NAMALWA (cell line): ENCODE measurements around the gene PGAP6.
"Not testable (repeated sequence)": the region's sequence is repeated elsewhere in the genome, so short reads cannot be mapped to it uniquely, and the experiment has no call there.

ENCODE experiments used
- DNase-seq: peaks from one replicate; pipeline ENCODE4 v3.0.0-alpha.2; 2015; ENCODE audit warnings: low spot score

The PGAP6 gene

GRCh38 chr16:367333-367903 lies 14.4 kb downstream of the PGAP6 start:
- DNase-seq = no peak

GRCh38 chr16:366476-366875 lies 15.3 kb downstream of the PGAP6 start:
- DNase-seq = no peak

GRCh38 chr16:364595-365491 lies 16.9 kb downstream of the PGAP6 start:
- DNase-seq = no peak

DNA sequence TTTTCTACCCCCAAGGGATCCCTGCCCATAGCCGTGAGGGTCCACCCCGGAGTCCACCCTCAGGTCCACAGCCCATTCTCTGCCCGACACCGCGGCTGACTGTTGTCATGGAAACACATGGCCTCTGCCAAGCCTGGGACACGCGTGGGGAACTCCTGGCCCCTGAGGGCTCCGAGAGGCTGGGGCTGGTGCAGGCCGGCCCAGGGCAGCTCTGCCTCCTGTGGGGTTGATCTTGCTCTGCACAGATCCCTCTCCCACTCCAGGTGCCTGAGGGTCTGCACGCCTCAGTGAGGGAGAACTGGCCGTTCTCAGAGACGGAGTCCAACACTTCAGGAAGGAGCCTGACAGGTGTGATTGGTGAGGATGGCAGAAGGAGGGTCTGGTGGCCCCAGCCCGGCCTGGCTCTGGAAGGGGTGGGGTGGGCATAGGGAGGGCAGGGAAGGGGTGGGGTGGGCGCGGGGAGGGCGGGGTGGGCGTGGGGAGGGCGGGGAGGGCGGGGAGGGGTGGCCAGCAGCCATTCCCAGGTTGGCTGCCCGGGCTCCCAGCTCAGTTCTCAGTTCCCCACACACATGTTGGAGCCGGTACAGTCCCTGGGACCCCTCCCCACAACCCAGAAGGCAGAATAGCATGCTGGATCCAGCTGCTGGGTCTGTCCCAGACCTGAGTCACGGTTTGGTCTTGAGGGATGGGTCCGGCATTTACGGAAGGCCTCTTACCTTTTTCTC lies 17.9 kb downstream of the PGAP6 start:
- DNase-seq = no peak

DNA sequence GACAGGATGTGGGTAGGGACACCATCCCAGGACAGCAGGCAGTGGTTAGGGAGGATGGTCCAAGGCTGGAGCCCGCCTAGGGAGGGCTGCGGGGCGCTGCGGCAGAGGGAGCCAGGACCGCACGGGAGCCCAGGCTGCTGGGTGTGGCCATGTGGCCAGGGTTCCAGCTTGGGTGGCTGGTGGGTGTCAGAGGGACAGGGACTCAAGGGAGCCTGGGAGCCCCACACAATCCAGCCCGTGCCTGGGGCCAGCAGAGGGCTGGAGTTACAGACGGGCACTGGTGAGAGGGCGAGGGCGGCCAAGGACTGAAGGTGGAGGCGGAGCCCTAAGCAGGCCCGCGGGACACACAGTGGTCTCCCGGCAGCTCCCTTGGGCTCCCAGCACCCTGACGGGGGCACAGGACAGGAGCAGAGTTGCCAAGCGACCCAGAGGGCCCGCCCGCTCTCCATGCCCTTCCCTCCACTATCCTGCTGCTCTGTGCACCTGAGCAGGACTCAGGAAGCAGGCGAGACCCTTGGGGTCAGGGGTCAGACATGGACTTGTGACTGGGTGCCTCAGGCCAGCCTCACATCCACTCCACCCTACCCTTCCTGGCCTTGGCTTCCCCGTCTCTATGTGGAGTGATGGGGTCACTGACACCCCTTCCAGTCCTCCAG lies 18.5 kb downstream of the PGAP6 start:
- DNase-seq = no peak

DNA sequence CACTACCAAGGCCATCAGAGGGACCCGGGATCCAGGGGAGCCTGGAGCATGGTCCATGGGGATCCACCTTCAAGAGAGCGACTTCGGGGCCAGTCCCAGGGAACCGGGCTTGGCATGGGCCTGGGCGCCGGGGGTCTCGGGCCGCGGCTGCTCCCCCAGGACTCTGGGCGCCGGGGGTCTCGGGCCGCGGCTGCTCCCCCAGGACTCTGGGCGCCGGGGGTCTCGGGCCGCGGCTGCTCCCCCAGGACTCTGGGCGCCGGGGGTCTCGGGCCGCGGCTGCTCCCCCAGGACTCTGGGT lies 19.1 kb downstream of the PGAP6 start:
- DNase-seq = not testable (repeated sequence)

GRCh38 chr16:361872-362701 lies 19.7 kb downstream of the PGAP6 start:
- DNase-seq = peak; percentile 80

DNA sequence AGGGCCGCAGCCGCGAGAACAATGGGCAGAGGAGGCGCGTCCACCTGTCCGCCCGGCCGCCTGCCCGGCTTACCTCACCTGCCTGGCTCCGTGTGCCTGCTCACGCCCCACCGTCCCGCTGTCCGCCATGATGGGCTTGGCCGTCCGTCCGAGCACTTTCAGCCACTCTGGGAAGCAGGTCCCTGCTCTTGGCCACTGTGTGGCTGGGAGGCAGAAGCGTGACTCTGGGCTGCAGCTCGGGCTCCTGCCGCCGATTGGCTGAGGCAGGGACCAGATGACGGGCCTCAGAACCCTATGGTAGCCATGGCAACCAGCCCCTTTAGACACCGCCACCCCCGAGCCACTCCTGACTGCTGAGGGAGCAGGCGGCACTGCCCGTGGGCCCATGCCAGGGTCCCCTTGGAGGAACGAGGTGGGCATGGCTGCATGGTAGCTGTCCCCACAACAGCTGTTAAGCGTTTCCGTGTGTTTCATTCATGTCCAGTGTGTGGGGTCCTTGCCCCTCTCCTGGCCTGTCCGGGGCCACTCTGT lies 20.4 kb downstream of the PGAP6 start:
- DNase-seq = peak; percentile 50

- DNase-seq = no peak
Measured at GRCh38 chr16:360698-361336, 21.0 kb downstream of the PGAP6 start.

GRCh38 chr16:359871-360697 lies 21.7 kb downstream of the PGAP6 start:
- no peak for DNase-seq

- no peak for DNase-seq
Measured at GRCh38 chr16:359067-359763, 22.6 kb downstream of the PGAP6 start.

- no peak for DNase-seq
Measured at GRCh38 chr16:356741-357140, 25.0 kb downstream of the PGAP6 start.

DNA sequence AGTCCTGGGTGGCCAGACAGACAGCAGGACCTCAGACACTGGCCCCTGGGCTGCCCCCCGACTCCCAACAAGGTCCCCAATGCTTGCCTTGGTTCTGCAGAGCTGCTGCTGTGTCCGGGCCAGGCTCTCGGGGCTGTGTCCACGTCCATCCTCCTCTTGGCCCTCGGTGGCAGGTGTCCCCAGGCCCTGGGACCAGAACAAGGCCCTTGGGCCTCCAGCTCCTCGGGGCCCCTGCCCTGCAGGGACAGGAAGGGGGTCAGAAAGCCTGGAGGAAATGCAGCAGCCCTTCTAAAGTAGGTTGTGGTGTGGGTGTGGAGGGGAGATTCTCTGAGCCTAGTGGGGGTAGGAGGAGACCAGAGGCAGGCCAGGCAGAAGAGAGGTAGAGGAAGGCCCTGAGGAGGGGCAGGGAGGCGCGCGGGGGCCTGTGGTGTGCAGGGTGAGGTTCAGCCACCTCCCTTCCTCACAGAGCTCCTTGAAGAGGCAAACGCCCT lies 26.8 kb downstream of the PGAP6 start:
- DNase-seq = no peak

DNA sequence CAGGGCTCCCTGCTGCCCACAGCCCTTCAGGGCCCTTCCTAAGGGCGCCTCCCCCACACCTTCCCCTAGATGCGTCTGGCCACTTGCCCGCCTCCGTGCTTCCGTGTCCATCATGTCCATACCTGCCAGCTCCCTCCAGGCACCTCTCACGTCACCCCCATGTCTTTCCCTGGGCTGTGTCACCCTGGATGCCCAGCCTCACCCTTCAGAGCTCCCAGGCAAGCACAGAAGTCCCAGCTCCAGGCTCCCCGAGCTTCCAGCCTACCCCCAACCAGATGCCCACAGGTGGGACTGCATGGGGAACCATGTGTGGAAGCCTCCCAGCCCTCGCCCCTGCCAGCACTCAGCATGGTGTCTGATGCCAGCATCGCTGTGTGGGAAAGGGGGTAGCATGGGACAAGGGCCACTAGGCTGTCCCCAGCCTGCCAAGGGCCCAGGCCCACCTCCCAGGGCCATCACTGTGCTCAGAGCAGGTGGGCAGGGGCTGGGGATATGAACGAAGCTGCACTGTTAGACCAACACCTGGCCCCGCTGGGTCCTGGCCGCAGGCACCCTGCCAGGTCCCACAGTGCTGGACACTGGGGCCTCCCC lies 27.4 kb downstream of the PGAP6 start:
- no peak for DNase-seq

GRCh38 chr16:353404-354290 lies 28.1 kb downstream of the PGAP6 start:
- DNase-seq = no peak

DNA sequence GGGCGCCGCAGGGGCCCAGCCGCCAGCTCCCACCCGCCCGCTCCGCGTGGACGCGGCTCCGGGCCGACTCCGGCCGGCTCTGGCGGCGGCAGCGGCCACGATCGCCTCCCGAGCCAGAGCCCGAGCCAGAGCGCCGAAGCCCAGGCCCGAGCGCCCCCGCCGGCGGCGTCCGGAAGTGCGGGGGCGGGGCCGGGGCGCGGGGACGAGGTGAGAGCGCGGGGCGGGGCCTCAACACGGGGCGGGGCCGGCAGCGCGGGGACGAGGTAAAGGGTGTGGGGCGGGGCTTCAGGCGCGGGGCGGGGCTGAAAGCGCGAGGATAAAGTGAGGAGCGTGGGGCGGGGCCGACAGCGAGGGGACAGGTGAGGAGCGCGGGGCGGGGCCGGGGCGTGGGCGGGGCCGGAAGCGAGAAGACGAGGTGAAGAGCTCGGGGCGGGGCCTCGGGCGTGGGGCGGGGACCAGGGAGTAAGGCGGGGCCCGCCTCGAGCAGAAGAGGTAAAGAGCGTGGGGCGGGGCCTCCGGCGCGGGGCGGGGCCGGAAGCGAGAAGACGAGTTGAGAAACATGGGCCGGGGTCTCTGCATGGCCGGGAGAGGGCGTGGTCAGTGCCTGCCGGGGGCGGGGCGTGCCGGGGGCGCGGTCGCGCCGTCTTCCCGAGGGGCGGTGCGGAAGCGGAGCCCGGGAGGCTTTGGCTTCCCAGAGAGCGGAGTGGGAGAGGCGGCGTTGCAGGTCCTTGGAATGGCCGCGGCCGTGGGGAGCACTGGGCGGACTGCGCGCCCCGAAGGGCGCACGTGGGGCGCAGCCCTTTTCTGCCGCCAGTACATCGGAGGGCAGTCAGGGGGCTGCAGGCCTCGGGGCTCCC lies 29.0 kb downstream of the PGAP6 start, which contains the start of gene AXIN1:
Gene AXIN1 (minus strand): TSS at position 177 of the 857 bp plus-strand sequence. CDS start 5,698 bp downstream, outside the sequence.
- DNase-seq = peak; percentile 97
